HEK293T (cell line): ENCODE results near the gene CORO1C.

ENCODE experiments used
- SP1 ChIP-seq: fragments of 450-650 bp; IDR thresholded peaks from 2 replicates; pipeline ENCODE4 v1.6.1; 2017
- SUZ12 ChIP-seq: fragments of 450-650 bp; IDR thresholded peaks from 2 replicates; pipeline ENCODE4 v1.6.1; 2016; ENCODE audit warnings: mild to moderate bottlenecking

DNA sequence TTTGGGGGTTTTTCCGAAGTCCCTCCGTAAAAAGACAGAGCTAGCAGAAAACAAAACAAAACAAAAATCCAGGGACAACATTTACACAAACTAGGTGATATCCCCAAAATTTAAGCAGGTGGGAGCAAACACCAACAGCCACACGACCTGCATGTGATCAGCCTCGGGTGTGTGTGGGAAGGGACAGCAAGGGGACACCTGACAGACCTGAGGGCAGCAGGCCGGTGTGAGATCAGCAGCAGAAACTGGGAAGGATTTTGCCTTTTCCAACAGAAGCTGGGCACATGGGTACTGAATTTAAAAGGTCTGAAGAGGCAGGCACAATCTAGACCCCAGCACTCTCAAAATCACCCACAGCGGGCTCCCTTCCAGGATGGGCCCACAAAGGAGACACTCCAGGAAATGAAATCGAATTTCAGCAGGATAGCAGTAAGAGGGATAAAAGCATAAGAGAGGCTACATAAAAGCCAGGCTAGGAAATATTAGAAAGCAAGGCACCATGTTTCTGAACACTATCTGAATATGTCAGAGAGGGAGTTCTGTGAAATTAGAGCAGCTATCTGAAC lies 61.2 kb downstream of the CORO1C start:
- TF ChIP-seq SP1 (no peak), SUZ12 (no peak)
